Ovary (tissue), 3 donors: ENCODE measurements around the gene PYGO2.

ENCODE experiments used
- CTCF ChIP-seq, 3 donors: fragments of 450-650 bp in 2 of 3; fragments of 200-600 bp in 1 of 3; IDR thresholded peaks; one replicate each; pipeline versions ENCODE4 v1.5.1 to v1.8.0; 2016 to 2022; ENCODE audit warnings: antibody characterized with exemption in 3 of 3, mild to moderate bottlenecking in 1 of 3
- POLR2A ChIP-seq: fragments of 450-650 bp; IDR thresholded peaks from one replicate; pipeline ENCODE4 v1.6.1; 2017; ENCODE audit warnings: antibody characterized with exemption, mild to moderate bottlenecking, moderate library complexity
- donor health status: DM: no; HTN: no; CAD: no.

- TF ChIP-seq CTCF (IDR thresholded peaks at IDR 0.05) = no peak
- no peak for TF ChIP-seq POLR2A
These were observed 671 bp upstream of the PYGO2 start for GRCh38 chr1:154962156-154962749.
